ENCODE results near the gene TSPAN16. TPM values are rescaled to one million over a fixed set of nuclear protein-coding genes. Genes with fewer than 3 reads are reported as not detected.
"Not testable (repeated sequence)": the region's sequence is repeated elsewhere in the genome, so short reads cannot be mapped to it uniquely, and the experiment has no call there.

Gene TSPAN16
- total RNA-seq, 4 donors from 2014 or later, result not detected

- Histone ChIP-seq H3K4me1 (no peaks in the 10 kb centered on the region), H3K4me3 (no peak overlapping the region), H3K27me3 (peaks cover 0 to 16% (median 0%) of the 10 kb centered on the region in 4 donors), H3K9me3 (no peaks in the 10 kb centered on the region), H3K27ac (no peak overlapping the region), H3K36me3 (no peaks in the 10 kb centered on the region)
- DNase-seq, result no peak
- 62 to 69% methylated on average over 6 to 9 of the region's 9 CpGs for WGBS, 2 donors
- TF ChIP-seq POLR2A (IDR thresholded peaks at IDR 0.05) (no peak), CTCF (IDR thresholded peaks at IDR 0.05) (no peak)
- intact Hi-C loops (cut with DNase I), result no loop called here
Observed at GRCh38 chr19:11306337-11306736, 10.4 kb downstream of the TSPAN16 start.

GRCh38 chr19:11320278-11320995 lies 24.5 kb downstream of the TSPAN16 start:
- WGBS, 2 donors, result 61 to 70% methylated on average over 8 to 9 of the region's 9 CpGs
- H3K4me3 ChIP-seq; intact Hi-C loops (cut with DNase I); H3K36me3 ChIP-seq; H3K27me3 ChIP-seq; DNase-seq; H3K9me3 ChIP-seq: not testable (repeated sequence)
- H3K27ac ChIP-seq, result peak overlapping the region in 1 of 4 donors; percentile 62
- H3K4me1 ChIP-seq, result peaks cover 27 to 69% (median 43%) of the 10 kb centered on the region in 3 donors

- no peak overlapping the region for H3K4me3 ChIP-seq
Observed at GRCh38 chr19:11321191-11322126, 25.5 kb downstream of the TSPAN16 start.

GRCh38 chr19:11322269-11323024 lies 26.5 kb downstream of the TSPAN16 start:
- Histone ChIP-seq H3K27me3 (no peaks in the 10 kb centered on the region), H3K9me3 (no peaks in the 10 kb centered on the region), H3K27ac (peak overlapping the region; percentile 18 to 86 (median 56)), H3K4me3 (no peak overlapping the region), H3K4me1 (peaks cover 29 to 69% (median 45%) of the 10 kb centered on the region in 3 donors), H3K36me3 (peaks cover 0 to 27% (median 6%) of the 10 kb centered on the region in 3 donors)
- no peak for DNase-seq
- 37 to 46% methylated on average over 7 of the region's 7 CpGs for WGBS, 2 donors
- intact Hi-C loops (cut with DNase I), result no loop called here
- TF ChIP-seq CTCF (IDR thresholded peaks at IDR 0.05) (no peak), POLR2A (IDR thresholded peaks at IDR 0.05) (no peak)

More at GRCh38 chr19:11321191-11322126, 25.5 kb downstream of the TSPAN16 start:
- intact Hi-C loops (cut with DNase I), result no loop called here
- WGBS, 2 donors, result 72 to 77% methylated on average over 14 of the region's 14 CpGs
- H3K4me1 ChIP-seq, result peaks cover 29 to 72% (median 45%) of the 10 kb centered on the region in 3 donors
- peak overlapping the region in 2 of 4 donors; percentile 39 to 86 for H3K27ac ChIP-seq
- peaks cover 0 to 17% (median 2%) of the 10 kb centered on the region in 3 donors for H3K36me3 ChIP-seq
- no peaks in the 10 kb centered on the region for H3K27me3 ChIP-seq
- DNase-seq, result no peak
- TF ChIP-seq POLR2A (IDR thresholded peaks at IDR 0.05) (no peak), CTCF (IDR thresholded peaks at IDR 0.05) (peak in 1 of 6 experiments; percentile 41)
- H3K9me3 ChIP-seq, result no peaks in the 10 kb centered on the region

- peaks cover 26 to 57% (median 45%) of the 10 kb centered on the region in 3 donors for H3K4me1 ChIP-seq
- TF ChIP-seq CTCF (IDR thresholded peaks at IDR 0.05) (no peak), POLR2A (IDR thresholded peaks at IDR 0.05) (no peak)
- H3K9me3 ChIP-seq, result no peaks in the 10 kb centered on the region
- H3K27ac ChIP-seq, result peak overlapping the region; percentile 78 to 89 (median 86)
- H3K4me3 ChIP-seq, result peak overlapping the region in 1 of 4 donors; percentile 33
- H3K36me3 ChIP-seq, result peaks cover 6 to 38% (median 8%) of the 10 kb centered on the region in 3 donors
- H3K27me3 ChIP-seq, result no peaks in the 10 kb centered on the region
- intact Hi-C loops (cut with DNase I), result no loop called here
- WGBS, 2 donors, result 43 to 52% methylated on average over 5 of the region's 5 CpGs
- DNase-seq, result no peak
Observed at GRCh38 chr19:11323601-11324078, 27.7 kb downstream of the TSPAN16 start.

Measured in esophagus squamous epithelium (tissue), 5 donors.